Activated CD4-positive, CD25-positive, alpha-beta regulatory T cell treated with anti-CD3 and anti-CD28 coated beads, Interleukin-2, amount 50 U/mL, for 16 hours (primary cell): ENCODE results near the gene ACIN1.
A peak's percentile ranks its signal among the peaks of the same experiment; 100 is the strongest.
"Not testable (repeated sequence)": the region's sequence is repeated elsewhere in the genome, so short reads cannot be mapped to it uniquely, and the experiment has no call there.

Experiments used
- DNase-seq: peaks from one replicate; pipeline ENCODE4 v3.0.0-alpha.2; 2020; ENCODE audit warnings: low read depth, low spot score

The ACIN1 gene

GRCh38 chr14:23123419-23123818 is 28.5 kb upstream of the ACIN1 start:
- no peak for DNase-seq

GRCh38 chr14:23122086-23122485 is 27.1 kb upstream of the ACIN1 start:
- no peak for DNase-seq

DNA sequence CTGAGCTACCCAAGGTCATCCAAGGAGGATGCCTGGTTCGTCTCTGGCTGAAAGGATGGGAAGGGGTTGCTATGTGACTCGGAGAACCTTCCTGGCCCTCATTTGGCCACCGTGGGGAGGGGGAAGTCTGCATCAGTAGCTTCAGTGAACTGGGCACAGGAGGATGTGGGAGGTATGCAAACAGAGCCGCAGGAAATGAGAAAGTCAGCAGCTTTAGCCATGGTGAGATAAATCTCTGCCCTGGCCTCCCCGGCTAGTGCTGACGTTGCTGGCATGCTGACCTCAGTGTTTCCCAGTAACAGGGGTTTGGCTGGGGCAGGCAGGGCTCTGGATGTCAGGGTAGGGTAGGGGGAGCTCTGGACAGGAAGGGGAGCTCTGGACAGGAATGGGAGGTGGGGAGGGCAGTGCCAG is 26.4 kb upstream of the ACIN1 start:
- no peak for DNase-seq

DNA sequence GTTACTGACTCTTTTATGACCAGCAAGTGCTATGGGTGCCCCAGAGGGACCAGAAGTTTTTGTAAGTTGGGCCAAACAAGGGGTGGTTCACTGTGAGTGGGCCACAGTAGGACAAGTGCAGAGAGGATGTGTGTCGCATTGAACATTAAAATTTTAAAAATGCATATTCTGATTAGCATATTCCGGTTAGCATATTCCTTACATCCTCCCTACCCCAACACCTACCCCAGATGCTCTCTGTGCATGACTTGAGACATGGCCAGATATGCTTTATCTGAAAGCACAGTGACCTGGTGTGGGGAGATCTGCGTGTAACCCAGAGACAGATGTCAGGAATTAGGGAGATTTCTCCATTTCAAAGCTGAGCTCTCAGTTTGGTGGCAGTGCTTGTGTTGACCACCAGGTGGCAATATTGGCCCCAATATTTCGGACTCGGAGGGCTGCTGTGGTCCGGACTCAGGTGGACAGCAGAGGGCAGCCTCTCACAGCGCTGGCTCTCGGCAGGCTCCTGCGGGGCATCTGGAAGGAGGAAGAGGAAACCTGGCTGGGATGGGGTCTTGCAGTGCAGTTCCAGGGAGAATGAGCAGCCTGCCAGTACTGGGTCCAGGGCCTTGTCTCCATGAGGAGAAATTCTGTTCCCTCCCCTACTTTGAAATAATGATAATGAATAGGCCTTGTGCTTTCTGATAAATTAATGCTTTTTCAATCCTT is 25.8 kb upstream of the ACIN1 start:
- peak; percentile 54 for DNase-seq

- no peak for DNase-seq
These were observed 24.7 kb upstream of the ACIN1 start for GRCh38 chr14:23119363-23120327.

DNA sequence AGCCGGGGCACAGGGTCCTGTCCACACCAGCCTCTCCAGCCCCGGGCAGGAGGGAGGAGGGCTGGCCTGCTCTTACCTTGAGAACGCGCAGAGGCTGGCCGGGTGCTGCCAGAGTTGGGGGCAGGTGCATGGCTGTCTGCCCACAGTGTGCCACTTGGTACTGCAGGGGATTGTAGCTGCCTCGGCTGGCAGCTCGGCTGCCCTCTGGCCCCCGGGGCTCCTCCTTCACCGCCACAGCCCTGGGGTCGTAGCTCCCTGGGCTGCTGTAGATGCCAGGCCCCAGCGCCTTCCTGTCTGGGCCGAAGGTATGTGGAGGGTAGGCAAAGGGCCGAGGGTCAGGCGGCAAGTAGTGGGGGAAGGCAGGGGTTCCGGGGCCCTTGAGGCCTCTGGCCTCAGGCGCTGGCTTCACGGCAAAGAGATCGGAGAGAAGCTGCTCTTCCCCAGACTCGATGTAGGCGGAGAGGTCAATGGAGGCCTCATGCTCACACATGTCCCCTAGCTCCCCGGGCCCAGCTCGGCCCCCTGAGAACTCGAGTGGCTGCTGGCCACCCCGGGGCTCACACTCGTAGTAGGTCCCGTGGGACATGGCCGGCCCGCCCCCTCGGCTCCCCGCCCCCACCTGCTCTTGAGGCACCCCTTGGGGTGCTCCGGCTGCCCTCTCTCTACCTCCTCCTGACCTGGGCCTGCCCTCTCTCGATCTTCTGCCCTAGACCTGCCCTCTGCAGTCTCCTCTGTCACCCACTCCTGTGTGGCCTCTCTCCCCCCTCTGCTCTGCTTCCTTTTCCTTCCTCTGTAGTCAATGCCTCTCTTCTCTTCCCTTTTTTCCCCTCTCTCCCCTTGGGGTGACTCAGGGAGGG is 23.8 kb upstream of the ACIN1 start, which contains the start of gene CEBPE:
TSS of gene CEBPE (minus strand) at position 750 of the 857 bp plus-strand sequence. CDS start at position 586, 164 bp downstream.
- no peak for DNase-seq

DNA sequence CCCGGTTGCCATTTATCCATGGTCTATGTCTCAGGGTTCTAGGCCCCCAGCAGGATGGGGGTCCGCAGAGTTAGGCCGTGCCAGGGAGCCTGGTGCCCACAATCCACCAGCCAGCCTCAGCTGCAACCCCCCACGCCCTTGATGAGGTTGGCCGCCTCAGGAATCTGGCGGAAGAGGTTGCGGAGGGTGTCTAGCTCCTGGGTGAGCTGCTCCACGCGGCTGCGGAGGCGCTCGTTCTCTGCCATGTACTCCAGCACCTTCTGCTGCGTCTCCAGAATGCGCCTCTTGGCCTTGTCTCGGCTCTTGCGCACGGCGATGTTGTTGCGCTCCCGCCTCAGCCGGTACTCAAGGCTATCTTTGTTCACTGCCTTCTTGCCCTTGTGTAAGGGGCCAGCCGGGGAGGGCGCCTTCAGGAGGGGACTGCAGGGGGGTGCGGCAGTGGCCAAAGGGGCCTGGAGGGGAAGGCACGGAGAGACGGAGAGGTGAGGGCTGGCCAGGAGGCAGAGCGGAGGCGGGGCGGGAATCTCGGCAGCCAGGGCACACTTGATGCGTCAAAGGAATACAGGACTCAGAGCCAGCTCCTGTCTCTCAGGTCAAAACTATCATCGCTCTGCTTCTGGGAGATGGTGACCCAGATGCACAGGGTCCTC is 22.6 kb upstream of the ACIN1 start:
- DNase-seq, result no peak

DNA sequence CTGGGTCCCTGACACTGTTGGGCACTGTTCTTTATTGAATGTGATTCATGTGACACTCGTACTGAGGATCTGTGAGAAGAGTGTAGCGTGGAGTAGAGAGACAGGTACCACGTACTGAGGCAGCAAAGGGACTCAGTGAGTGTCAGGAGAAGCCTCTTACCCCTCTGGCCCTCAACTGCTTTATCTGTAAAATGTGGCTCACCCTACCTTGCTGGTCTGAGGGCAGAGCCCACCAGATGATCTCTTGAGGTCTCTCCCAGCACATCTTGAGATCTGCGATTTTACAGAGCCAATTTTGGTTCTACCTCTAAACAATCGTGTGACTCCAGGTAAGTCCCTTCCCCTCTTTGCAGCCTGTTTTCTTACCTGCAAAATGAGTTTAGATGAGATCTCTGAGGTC is 21.0 kb upstream of the ACIN1 start:
- DNase-seq, result no peak

GRCh38 chr14:23115039-23115731 is 20.2 kb upstream of the ACIN1 start:
- DNase-seq, result no peak

DNA sequence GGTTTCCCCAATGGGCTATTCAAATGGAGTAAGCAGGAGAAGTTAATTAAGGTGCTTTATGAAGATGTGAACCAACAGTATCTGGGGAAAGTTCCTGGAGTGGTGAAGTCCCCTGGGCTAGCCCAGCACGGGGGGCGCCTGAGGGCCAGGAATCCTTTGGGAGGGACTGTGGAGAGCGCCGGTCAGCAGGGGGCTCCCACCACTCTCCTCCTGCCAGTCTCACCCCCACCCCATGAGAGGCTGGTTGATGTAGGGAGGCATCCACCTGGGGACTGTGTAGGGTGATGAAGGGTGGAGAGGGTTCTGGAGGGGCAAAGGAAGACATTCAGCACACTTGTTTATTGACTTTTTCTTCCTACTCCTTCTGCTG is 19.7 kb upstream of the ACIN1 start:
- no peak for DNase-seq

- no peak for DNase-seq
These were observed 19.2 kb upstream of the ACIN1 start for GRCh38 chr14:23114120-23114458.

DNA sequence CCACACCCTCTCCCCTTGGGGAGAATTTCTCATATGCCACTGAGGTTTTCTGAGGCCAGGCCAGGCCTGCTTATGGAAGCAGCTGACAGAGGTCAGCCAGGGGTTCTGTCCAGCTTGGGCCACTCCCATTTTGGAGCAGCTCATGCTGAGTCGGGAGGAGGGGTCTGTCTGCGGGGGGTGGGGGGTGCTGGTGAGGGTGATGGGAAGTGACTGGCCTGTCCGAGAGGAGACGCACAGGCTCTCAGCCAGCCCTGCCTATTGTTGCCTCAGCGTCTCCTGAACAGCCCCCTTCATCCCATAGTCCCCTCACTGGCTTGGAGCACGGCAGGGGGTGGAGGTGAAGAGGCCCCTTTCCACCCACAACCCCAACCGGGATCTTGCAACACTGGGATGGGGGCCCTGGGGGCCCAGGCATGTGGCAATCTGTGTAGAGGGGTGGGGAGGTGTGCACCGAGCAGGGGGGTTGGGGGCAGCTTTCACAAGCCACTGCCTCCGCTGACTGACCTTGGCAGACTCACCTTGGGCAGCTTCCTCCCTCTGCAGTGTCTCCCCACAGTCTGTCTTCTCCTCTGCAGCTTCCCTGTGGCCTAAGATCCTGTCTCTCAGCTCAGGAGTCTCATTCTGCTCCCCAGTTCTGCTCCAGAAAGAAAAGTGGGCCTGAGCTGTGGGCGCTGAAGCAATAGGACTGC is 18.6 kb upstream of the ACIN1 start:
- DNase-seq, result no peak

DNA sequence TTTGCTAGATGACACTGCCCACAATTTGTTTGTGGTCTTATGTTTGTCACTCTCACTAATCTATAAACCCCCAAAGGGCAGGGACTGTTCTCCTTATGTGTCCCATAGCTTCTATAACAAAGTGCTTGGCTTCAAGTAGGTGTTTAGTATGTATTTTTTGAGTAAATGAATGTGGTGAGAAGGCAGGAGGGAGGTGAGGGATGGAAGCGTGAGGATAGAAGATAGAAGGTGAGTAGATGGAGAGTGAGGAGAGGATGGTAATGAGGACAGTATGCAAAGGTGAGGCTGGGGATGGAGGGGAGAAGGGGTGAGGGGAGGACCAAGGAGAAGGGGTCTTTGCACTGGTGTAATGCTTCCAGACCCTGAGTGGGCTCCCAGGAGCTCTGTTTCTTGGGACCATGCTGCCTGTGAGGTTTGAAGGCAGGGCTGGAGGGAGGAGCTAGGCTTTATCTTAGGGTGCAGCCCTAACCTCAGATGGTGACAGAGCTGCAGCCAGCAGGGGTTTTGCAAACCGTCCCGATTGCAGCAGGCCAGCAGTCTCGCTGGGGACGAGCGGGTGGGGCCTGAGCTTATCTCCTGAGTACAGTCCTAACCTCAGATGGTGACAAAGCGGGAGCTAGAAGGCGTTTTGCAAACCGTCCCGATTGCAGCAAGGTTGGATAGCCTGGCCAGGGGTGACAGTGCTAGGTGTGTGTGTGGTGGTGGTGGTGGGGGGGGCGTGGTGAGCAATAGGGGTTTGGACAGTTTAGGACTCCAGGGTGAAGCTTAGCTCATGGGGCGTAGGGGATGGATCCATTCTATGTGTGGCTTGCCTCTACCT is 17.6 kb upstream of the ACIN1 start:
- no peak for DNase-seq

DNA sequence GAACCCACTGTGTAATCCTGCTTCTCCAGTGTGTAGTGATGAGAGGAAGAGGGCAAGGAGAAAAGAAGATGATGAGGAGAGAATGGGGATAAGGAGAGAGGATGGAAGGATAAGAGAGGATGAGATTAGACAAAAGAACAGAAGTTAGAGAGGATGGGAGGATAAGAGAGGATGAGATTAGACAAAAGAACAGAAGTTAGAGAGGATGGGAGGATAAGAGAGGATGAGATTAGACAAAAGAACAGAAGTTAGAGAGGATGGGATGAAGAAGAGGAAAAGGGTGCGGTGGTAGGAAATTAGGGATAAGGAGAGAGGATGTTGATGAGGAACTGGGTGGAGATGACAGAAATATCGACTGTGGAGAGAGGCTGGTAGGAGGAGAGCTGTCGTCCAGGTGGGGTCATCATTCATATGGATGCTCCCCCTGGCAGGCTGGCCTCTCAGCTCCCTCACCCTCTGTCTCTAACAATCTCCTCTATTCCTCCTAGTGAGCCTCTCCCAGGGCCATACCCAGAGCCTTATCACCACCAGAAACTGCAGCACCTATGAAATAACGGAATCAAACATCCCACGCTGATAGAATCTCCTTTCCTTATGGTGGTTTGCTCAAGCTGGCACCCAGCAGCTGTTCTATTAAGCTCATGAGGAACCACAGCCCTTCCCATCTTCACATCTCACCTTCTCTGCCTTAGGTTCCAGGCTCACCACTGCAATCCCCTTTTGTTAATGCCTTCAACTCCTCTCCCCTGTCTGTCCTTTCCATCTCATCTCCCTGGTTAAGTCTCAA is 15.8 kb upstream of the ACIN1 start:
- DNase-seq, result no peak

DNA sequence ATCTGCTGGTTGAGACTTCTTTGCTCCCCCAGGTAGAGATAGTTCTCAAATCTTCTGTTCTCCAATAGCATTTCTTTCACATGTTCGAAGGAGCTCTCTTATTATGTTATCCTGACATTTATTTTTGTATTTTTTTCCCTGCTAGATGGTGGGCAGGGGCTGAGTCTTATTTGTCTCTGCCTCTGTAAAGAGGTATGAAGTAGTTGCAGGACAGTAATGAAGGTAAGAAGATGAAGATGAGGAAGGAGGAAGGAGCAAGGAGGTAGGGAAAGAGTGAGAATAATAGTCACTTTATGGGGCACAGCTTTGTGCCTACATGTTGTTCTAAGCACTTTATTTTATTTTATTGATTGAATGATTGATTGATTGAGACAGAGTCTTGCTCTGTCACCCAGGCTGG is 14.8 kb upstream of the ACIN1 start:
- no peak for DNase-seq

DNA sequence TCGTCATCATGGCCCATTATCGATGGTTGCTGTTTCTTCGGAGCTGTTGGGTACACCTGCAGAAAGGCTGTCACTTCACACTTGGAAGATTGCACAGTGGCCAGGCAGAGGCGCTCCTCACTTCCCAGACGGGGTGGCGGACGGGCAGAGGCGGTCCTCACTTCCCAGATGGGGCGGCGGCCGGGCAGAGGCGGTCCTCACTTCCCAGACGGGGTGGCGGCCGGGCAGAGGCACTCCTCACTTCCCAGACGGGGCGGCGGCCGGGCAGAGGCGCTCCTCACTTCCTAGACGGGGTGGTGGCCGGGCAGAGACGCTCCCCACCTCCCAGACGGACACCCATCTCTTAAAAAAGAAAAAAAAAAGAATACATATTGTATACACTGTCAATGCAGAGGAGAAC is 13.2 kb upstream of the ACIN1 start:
- DNase-seq, result not testable (repeated sequence)

DNA sequence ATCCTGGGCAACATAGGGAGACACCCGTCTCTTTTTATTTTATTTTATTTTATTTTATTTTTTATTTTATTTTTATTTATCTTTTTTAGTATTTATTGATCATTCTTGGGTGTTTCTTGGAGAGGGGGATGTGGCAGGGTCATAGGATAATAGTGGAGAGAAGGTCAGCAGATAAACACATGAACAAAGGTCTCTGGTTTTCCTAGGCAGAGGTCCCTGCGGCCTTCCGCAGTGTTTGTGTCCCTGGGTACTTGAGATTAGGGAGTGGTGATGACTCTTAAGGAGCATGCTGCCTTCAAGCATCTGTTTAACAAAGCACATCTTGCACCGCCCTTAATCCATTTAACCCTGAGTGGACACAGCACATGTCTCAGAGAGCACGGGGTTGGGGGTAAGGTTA is 12.7 kb upstream of the ACIN1 start:
- not testable (repeated sequence) for DNase-seq

GRCh38 chr14:23106747-23107045 is 11.8 kb upstream of the ACIN1 start:
- DNase-seq, result no peak

GRCh38 chr14:23105348-23105824 is 10.4 kb upstream of the ACIN1 start:
- DNase-seq, result no peak
